ENCODE measurements around the gene PJA2. TPM values are rescaled to one million over a fixed set of nuclear protein-coding genes. Genes with fewer than 3 reads are reported as not detected.
"Not testable (repeated sequence)": the region's sequence is repeated elsewhere in the genome, so short reads cannot be mapped to it uniquely, and the experiment has no call there.

The PJA2 gene
- polyA plus RNA-seq, 1 experiment = 109 TPM

DNA sequence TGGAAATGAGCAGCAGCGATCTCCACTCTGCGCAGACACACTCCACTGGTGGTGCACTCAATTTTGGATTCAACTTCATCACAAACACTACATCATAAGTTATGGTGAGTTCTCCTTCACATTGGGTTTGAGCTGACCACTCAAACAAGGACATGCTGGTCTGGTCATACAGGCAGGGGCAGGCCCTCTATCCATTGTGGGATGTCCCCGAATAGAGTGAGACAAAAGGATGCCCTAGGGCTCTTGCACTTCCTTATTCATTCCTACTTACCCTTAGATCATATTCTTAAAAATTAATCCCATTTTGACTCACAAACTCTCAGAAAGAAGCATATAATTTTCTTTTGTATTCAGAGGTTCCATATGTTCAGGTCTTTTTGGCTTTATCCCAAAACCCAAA lies 16.3 kb upstream of the PJA2 start:
- POLR2A ChIA-PET = no interaction called here
- Histone ChIP-seq H3K27ac (ENCODE audit: low read depth, low read length) (no peak overlapping the region), H3K9me3 (ENCODE audit: control insufficient read depth, insufficient read depth, low read length) (no peaks in the 10 kb centered on the region), H3K27me3 (ENCODE audit: control insufficient read depth, insufficient read depth, low read length) (no peaks in the 10 kb centered on the region), H3K4me3 (ENCODE audit: low read depth, low read length) (no peak overlapping the region)
- TF ChIP-seq, protein P1, sequence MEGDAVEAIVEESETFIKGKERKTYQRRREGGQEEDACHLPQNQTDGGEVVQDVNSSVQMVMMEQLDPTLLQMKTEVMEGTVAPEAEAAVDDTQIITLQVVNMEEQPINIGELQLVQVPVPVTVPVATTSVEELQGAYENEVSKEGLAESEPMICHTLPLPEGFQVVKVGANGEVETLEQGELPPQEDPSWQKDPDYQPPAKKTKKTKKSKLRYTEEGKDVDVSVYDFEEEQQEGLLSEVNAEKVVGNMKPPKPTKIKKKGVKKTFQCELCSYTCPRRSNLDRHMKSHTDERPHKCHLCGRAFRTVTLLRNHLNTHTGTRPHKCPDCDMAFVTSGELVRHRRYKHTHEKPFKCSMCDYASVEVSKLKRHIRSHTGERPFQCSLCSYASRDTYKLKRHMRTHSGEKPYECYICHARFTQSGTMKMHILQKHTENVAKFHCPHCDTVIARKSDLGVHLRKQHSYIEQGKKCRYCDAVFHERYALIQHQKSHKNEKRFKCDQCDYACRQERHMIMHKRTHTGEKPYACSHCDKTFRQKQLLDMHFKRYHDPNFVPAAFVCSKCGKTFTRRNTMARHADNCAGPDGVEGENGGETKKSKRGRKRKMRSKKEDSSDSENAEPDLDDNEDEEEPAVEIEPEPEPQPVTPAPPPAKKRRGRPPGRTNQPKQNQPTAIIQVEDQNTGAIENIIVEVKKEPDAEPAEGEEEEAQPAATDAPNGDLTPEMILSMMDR (IDR thresholded peaks at IDR 0.05; ENCODE audit: low read depth, low read length) = no peak
- CTCF ChIA-PET = no interaction called here
- no peak for DNase-seq (ENCODE audit: low read depth, low spot score)

DNA sequence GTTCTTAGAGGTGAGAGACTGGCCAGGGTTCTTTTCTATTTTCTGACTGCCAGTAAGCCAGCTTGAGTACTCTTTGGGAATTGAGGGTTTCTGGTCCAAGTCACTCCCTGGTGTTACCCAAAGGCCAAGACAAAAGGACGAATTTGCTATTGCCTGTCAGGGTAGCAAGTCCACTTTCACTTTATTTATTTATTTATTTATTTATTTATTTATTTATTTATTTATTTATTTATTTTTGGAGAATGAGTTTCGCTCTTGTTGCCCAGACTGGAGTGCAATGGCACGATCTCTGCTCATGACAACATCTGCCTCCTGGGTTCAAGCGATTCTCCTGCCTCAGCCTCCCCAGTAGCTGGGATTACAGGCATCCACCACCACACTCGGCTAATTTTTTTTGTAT lies 15.7 kb upstream of the PJA2 start:
- H3K9me3 ChIP-seq (ENCODE audit: control insufficient read depth, insufficient read depth, low read length); H3K27me3 ChIP-seq (ENCODE audit: control insufficient read depth, insufficient read depth, low read length); POLR2A ChIA-PET; DNase-seq (ENCODE audit: low read depth, low spot score); H3K27ac ChIP-seq (ENCODE audit: low read depth, low read length); H3K4me3 ChIP-seq (ENCODE audit: low read depth, low read length): not testable (repeated sequence)
- CTCF ChIA-PET = interaction anchor here (1.4 kb wide), 1 partner anchor 1200 kb away, joined by 3 read pairs; no protein-coding TSS in a partner anchor

DNA sequence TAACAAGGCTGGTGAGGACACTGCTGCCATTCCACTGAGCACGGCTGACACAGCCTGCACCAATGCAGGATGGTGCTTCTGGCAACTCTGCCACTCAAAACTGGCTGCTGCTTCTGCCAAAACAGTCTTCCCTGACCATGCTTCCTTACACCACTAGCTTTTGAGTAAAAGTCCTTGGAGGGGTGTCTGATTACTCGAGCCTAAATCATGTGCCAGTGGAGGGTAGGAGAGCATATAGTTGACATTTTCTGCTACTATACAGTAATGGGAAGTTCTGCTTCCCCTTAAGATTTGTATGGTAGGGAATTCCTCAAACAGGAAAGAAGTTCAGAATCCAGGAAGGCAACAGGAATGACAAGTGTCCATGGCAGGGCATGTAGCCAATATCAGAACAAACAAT lies 12.2 kb upstream of the PJA2 start:
- POLR2A ChIA-PET = no interaction called here
- H3K27me3 ChIP-seq (ENCODE audit: control insufficient read depth, insufficient read depth, low read length) = no peaks in the 10 kb centered on the region
- H3K9me3 ChIP-seq (ENCODE audit: control insufficient read depth, insufficient read depth, low read length) = no peaks in the 10 kb centered on the region
- H3K4me3 ChIP-seq (ENCODE audit: low read depth, low read length) = no peak overlapping the region
- no peak for DNase-seq (ENCODE audit: low read depth, low spot score)
- H3K27ac ChIP-seq (ENCODE audit: low read depth, low read length) = no peak overlapping the region
- CTCF ChIA-PET = no interaction called here
- TF ChIP-seq, protein P1 (IDR thresholded peaks at IDR 0.05; ENCODE audit: low read depth, low read length) = no peak

DNA sequence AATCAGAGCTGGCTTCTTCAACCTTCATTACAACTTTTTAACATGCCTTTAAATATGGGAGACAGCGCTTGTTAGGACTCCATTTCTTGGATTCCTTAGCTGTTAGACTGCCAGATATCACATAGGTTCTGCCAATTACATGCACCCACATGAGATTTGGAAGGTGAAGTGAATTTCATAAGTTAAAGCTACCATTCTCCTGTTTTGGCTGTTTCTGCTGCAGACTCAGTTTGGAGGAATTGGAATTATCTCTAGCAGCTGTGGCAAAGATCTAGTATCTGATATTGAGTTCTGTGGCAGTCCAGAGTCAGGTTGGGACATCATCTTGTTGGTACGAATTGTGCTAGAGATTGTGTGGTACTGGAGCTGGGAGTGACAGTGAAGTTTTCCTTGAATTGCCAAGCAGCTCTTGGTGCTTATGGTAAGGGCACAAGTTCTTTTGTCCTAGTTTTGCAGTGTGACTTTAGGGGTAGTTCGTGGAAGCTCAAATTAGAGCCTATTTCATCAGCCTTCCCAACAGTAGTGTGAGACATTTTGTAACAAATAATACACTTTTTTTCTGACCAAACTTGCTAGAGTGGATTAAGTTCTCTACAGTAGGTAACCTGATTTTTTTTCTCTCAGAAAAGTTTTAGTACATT lies 9.1 kb upstream of the PJA2 start:
- ChIA-PET POLR2A (no interaction called here), CTCF (no interaction called here)
- Histone ChIP-seq H3K27me3 (ENCODE audit: control insufficient read depth, insufficient read depth, low read length) (no peaks in the 10 kb centered on the region), H3K9me3 (ENCODE audit: control insufficient read depth, insufficient read depth, low read length) (peaks cover 2% of the 10 kb centered on the region; the same call in 1 of the 2 replicates), H3K4me3 (ENCODE audit: low read depth, low read length) (no peak overlapping the region), H3K27ac (ENCODE audit: low read depth, low read length) (no peak overlapping the region)
- TF ChIP-seq, protein P1 (IDR thresholded peaks at IDR 0.05; ENCODE audit: low read depth, low read length) = no peak
- no peak for DNase-seq (ENCODE audit: low read depth, low spot score)

DNA sequence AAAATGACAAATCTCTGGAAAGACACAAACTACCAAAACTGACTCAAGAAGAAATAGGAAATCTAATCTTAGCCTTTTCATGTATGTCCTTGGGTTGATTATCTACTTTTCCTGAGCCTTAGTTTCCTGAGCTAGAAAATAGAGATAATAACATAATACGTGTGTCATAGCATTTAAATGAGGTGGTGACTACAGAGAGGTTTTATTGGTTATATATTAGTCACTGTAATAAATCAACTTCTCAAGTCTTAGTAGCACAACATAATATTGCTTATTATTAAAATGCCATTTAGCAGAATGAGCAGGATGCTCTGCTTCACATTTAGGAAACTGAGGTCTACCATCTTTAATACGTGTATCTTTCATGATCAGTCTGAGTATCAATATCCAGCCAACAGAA lies 7.1 kb upstream of the PJA2 start:
- TF ChIP-seq, protein P1 (IDR thresholded peaks at IDR 0.05; ENCODE audit: low read depth, low read length) = no peak

DNA sequence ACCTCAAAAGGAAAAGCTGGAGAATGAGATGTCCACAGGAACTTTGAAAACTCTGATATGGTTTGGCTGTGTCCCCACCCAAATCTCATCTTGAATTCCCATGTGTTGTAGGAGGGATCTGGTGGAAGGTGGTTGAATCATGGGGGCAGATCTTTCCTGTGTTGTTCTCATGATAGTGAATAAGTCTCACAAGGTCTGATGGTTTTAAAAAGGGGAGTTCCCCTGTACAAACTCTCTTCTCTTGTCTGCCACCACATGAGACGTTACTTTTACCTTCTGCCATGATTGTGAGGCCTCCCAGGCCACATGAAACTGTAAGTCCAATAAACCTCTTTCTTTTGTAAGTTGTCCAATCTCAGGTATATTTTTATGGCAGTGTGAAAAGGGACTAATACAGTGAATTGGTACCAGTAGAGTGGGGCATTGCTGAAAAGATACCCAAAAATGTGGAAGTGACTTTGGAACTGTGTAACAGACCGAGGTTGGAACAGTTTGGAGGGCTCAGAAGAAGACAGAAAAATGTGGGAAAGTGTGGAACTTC lies 4.2 kb upstream of the PJA2 start:
- H3K4me3 ChIP-seq (ENCODE audit: low read depth, low read length); CTCF ChIA-PET; POLR2A ChIA-PET; H3K27ac ChIP-seq (ENCODE audit: low read depth, low read length); H3K27me3 ChIP-seq (ENCODE audit: control insufficient read depth, insufficient read depth, low read length); H3K9me3 ChIP-seq (ENCODE audit: control insufficient read depth, insufficient read depth, low read length); DNase-seq (ENCODE audit: low read depth, low spot score): not testable (repeated sequence)

More for the DNA sequence above, 7.1 kb upstream of the PJA2 start:
- Histone ChIP-seq H3K27me3 (ENCODE audit: control insufficient read depth, insufficient read depth, low read length) (no peaks in the 10 kb centered on the region), H3K9me3 (ENCODE audit: control insufficient read depth, insufficient read depth, low read length) (peaks cover 2% of the 10 kb centered on the region; the same call in 1 of the 2 replicates), H3K4me3 (ENCODE audit: low read depth, low read length) (no peak overlapping the region), H3K27ac (ENCODE audit: low read depth, low read length) (no peak overlapping the region)
- ChIA-PET CTCF (no interaction called here), POLR2A (no interaction called here)
- no peak for DNase-seq (ENCODE audit: low read depth, low spot score)
